ENCODE data around the gene SRPX2.

SRPX2 gene

DNA sequence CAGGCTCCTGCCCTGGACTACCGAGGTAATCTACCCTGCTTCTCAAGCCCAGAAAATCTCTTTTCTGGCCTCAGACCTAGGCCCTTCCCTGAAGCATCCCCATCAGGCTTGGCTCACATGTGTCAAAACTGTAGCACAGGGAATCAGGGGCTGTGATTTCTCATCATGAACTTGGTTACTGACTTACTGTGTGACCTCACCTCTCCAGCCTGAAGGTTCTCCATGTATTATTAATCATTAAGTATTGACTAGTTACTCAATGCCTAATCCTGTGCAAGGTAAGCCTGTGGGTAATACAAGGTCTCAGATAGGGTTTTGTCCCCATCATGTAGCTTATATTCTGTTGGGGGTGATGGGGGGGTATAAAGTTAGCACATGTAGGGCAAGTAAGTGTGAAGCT, 6.8 kb downstream of the SRPX2 start:
- no peak for DNase-seq (ENCODE audit: low spot score)

GRCh38 chrX:100652266-100652665, 8.3 kb downstream of the SRPX2 start:
- no peak for DNase-seq (ENCODE audit: low spot score)

- no peak for DNase-seq (ENCODE audit: low spot score)
Observed at GRCh38 chrX:100654261-100654660, 10.3 kb downstream of the SRPX2 start.

GRCh38 chrX:100658941-100659381, 15.0 kb downstream of the SRPX2 start:
- DNase-seq (ENCODE audit: low spot score) = no peak

DNA sequence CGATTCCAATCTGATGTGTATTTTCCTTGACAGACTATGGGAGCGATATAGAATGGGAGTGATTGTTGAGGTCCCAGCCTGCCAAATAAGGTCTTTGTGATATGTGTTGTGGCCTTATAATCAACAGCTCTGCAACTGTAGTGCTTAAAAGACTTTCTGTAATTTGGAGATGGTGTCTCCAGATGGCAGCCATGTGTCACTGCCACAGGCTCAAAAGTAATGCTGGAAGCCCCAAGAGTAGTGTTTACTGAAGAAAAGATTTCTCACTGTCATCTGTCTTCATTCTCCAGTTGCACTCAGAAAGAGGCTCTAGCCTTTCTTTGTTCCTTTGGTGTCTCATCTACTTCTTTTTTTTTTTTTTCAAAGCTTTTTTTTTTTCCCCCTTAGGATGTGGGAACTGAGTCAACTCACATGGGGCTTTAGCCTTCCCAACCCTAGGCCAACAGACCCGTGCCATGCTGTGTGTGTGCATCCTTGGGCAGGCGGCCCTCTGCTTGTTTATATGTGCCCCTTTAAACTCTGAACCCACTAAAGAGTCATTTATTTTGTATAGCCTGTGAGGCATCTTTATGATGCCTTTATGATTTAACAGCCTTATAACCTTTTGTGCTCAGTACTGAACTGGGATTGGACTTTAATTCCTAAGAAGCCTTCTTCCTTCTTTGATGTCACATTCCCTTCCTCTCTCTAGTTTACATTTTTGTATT, 15.6 kb downstream of the SRPX2 start:
- no peak for DNase-seq (ENCODE audit: low spot score)

DNA sequence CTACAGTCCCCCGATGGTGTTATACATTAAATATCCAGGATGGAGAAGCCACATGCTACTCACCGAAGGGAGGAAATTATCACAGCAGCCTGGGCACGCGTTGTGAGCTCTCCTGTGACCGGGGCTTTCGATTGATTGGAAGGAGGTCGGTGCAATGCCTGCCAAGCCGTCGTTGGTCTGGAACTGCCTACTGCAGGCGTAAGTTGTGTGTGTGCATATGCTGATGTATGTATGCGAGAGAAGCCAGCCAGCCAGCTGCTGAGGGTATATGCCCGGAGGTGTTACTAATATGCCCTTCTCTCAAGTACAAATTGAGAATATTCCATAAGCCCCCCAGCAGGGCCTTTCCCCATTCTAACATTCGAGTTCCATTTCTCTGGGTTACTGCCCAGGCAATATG, 18.2 kb downstream of the SRPX2 start:
- no peak for DNase-seq (ENCODE audit: low spot score)

GRCh38 chrX:100662796-100663195, 18.8 kb downstream of the SRPX2 start:
- DNase-seq (ENCODE audit: low spot score) = no peak

DNA sequence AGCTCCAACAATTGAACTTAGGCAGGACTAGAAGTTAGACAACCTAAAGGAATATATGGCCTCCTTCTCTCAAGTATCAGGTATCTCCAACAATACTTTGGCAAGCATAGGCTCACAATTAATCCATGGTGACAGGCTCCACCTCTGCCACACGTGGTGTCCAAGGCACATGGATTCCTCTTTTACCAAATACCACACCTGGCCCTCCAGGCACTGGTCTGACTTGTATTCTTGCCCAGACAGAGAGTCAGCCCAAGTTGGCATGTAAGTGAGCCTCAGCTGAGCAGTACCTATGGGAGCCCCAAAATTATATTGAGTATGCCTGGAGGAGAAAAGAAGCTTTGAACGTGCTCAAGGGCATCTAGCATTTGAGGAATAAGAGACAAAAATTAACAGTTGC, 19.6 kb downstream of the SRPX2 start:
- no peak for DNase-seq (ENCODE audit: low spot score)

DNA sequence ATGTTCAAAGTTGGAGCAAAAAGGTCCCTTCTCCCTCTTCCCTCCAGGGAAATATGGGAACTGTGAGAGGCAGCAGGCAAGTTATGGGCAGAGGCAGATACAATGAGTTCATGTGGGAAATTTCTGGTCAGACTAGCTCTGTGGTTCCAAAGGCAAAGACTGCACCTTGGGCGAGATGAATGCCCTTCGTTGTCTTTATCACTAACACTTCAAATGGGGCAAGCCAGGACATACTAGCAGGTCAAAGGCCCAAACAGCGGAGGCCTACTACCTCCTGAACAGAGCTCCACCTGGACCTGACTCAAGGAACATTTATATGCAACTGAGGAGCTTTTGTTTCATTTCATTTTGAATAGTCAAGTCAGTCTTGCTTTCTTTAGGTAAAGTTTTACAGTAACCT, 29.0 kb downstream of the SRPX2 start:
- DNase-seq (ENCODE audit: low spot score) = no peak

DNA sequence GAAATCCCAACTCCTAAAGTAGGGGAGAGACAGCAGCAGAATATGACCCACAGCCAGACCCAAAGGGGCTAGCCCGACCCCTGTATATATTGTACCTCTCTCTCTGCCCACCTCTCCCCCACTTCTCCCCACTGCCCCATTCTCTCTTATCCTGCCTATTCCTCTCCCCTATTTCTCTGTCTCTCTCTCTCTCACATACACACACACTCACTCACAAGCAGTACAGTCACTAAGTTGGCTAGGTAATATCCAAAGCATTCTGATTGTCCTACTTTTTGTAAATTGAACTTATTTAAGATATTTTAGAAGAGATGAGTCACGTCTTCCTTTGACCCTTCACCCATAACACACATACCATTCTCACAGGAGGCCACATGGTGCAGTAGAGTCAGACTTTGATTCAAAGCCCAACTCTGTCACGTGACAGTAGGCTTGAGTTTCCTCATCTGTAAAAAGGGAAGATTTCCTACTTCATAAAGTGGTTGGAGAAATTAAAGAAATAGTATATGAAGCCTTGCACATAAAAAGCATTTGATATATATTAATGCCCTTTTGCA, 29.5 kb downstream of the SRPX2 start:
- DNase-seq (ENCODE audit: low spot score) = no peak

- DNase-seq (ENCODE audit: low spot score) = no peak
Observed at GRCh38 chrX:100674705-100675104, 30.7 kb downstream of the SRPX2 start.

GRCh38 chrX:100677611-100678181, 33.7 kb downstream of the SRPX2 start:
- no peak for DNase-seq (ENCODE audit: low spot score)

DNA sequence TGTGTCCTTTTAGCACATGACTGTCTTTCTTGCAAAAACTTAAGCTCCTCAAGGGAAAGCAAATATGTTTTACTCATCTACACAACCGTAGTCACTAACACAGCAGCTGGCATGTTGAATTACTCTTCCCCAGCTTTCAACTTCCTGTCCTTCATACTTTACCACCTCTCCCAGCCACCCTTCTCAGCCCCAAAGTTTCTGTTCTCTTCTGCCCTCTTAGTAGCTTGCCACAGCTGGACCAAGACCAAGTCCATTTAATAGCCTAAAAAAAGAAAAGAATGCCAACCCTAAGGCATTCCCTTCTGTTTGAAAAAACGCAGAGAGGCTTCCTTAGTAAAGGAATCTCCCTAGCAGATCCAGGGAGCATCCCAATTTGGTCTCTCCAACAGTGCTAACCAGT, 36.8 kb downstream of the SRPX2 start:
- DNase-seq (ENCODE audit: low spot score) = no peak

- DNase-seq (ENCODE audit: low spot score) = no peak
Observed at GRCh38 chrX:100681599-100681998, 37.6 kb downstream of the SRPX2 start.

DNA sequence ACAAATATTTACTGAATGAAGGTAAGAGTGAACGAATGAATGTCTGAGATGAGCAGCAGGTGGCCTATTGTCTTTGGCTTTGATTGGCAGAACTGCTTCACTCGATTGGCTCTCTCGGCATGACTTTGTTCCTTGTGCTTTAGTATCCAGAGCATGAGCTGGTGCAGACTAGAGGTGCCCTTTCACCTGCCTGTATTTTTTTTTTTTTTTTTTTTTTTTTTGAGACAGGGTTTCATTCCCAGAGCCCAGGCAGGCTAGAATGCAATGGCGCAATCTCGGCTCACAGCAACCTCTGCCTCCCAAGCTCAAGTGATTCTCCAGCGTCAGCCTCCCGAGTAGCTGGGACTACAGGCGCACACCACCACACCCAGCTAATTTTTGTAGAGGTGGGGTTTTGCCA, 38.9 kb downstream of the SRPX2 start:
- DNase-seq (ENCODE audit: low spot score) = no peak

- DNase-seq (ENCODE audit: low spot score) = peak; percentile 73
Observed at GRCh38 chrX:100685284-100685996, 41.4 kb downstream of the SRPX2 start.

DNA sequence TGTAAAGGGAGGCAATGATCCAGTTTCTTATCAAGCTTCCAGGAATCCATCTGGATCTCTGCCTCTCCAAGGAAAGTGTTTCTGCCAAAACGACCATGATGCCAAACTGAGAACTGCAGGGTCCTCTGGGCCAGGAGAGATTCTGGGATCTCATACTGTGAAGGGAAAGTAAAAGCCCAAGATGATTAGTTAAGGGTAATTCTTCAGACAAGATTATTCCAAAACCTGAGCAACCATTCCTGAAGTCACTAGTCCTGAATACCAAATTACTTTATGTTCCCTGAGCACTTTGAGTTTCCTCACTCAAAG, 42.0 kb downstream of the SRPX2 start:
- DNase-seq (ENCODE audit: low spot score) = no peak

DNA sequence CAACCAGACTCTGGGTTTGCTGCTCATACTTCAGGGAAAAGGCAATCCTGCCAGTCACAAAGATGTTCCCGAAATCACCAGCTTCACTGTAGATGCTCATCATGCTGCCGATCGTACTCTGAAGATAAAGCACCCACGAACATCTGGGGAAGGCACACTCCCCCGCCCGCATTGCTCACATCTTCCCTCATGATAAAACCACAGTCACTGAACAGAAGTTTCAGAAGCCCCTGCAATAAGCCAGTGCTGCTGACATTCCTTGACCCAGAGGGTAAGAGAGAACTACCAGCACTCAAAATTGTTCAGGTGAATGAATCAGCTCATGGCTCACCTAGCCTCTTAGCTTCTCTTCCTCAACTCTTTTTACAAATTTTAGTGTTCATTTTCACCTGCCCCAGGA, 43.1 kb downstream of the SRPX2 start:
- DNase-seq (ENCODE audit: low spot score) = no peak

GRCh38 chrX:100687546-100687945, 43.5 kb downstream of the SRPX2 start:
- no peak for DNase-seq (ENCODE audit: low spot score)

DNA sequence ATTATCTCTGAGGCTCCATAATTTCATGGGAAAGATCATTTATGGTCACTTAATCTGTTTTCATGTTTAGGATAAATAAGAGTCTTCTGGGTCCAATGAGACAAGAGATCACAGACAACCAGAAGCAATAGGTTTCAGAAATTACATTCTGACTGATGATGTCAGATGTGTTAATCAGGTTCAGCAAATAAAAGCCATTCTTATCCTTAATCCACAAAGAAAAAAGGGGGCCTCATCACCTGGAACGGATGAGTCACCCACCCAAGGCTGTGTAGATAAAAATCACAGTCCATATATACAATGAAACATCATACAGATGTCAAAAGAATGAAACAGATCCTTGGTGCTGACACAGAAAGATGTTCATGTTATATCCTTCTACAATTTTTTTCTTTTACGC, 51.3 kb downstream of the SRPX2 start:
- DNase-seq (ENCODE audit: low spot score) = no peak

GRCh38 chrX:100695991-100696390, 52.0 kb downstream of the SRPX2 start:
- no peak for DNase-seq (ENCODE audit: low spot score)

GRCh38 chrX:100696699-100697351, 52.8 kb downstream of the SRPX2 start:
- no peak for DNase-seq (ENCODE audit: low spot score)

DNA sequence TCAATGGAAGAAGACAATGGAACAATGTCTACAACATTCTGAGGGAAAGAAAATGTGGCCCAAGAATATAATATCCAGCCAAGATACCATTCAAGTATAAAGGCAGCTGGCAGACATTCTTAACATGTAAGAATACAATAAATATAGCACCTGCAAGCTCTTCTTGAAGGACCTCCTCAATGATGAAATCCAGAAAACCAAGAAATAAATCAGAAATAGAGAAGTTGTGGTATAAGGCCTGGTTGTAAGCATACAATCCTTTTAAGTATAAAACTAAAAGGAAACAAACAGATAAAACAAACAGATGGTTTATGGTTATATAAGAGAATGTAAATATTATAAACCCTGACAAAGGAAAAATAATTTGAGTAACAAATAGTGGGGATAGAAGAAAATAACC, 54.6 kb downstream of the SRPX2 start:
- no peak for DNase-seq (ENCODE audit: low spot score)

Data from pons (tissue), 1 donor.